Liver (tissue), 3 donors: Measurements from ENCODE around the gene CTAG1A.
"Not testable (repeated sequence)": the region's sequence is repeated elsewhere in the genome, so short reads cannot be mapped to it uniquely, and the experiment has no call there.

ENCODE experiments used
- EGR1 ChIP-seq, 2 donors: IDR thresholded peaks; 2 replicates each; pipeline ENCODE4 v1.6.1; 2016 to 2018; ENCODE audit warnings: antibody characterized with exemption in 2 of 2, low read depth in 2 of 2
- FOXA1 ChIP-seq: IDR thresholded peaks from 2 replicates; pipeline ENCODE4 v1.6.1; 2016; ENCODE audit warnings: antibody characterized with exemption
- FOXA2 ChIP-seq: IDR thresholded peaks from 2 replicates; pipeline ENCODE4 v1.6.1; 2016; ENCODE audit warnings: antibody characterized with exemption
- GABPA ChIP-seq, 2 donors: IDR thresholded peaks in 1 of 2; conservative IDR thresholded peaks in 1 of 2; 2 replicates each; pipeline ENCODE4 v1.6.1; 2016; ENCODE audit warnings: antibody characterized with exemption in 2 of 2, mild to moderate bottlenecking in 1 of 2, moderate library complexity in 1 of 2
- HNF4A ChIP-seq, 2 donors: conservative IDR thresholded peaks; 2 replicates each; pipeline ENCODE4 v1.6.1; 2016; ENCODE audit warnings: antibody characterized with exemption in 2 of 2, mild to moderate bottlenecking in 2 of 2
- JUND ChIP-seq, 2 donors: IDR thresholded peaks; 2 replicates each; pipeline ENCODE4 v1.6.1; 2016; ENCODE audit warnings: antibody characterized with exemption in 2 of 2
- RAD21 ChIP-seq, 2 donors: IDR thresholded peaks; 2 replicates each; pipeline ENCODE4 v1.6.1; 2016; ENCODE audit warnings: antibody characterized with exemption in 2 of 2, mild to moderate bottlenecking in 2 of 2
- REST ChIP-seq: IDR thresholded peaks from 2 replicates; pipeline ENCODE4 v1.6.1; 2016; ENCODE audit warnings: antibody characterized with exemption, mild to moderate bottlenecking
- RXRA ChIP-seq, 2 donors: IDR thresholded peaks; 2 replicates each; pipeline ENCODE4 v1.6.1; 2017 to 2018; ENCODE audit warnings: antibody characterized with exemption in 2 of 2, mild to moderate bottlenecking in 1 of 2
- YY1 ChIP-seq: IDR thresholded peaks from 2 replicates; pipeline ENCODE4 v1.6.1; 2016; ENCODE audit warnings: antibody characterized with exemption, mild to moderate bottlenecking
- TF ChIP-seq, protein P1 (sequence below): fragments of 150-350 bp; IDR thresholded peaks from 2 replicates; pipeline ENCODE4 v1.5.1; 2017; ENCODE audit warnings: improper control_type of control experiment, low read depth, low read length; ENCODE audit not compliant: missing input control
- TF ChIP-seq, protein P2 (sequence below): IDR thresholded peaks from 2 replicates; pipeline ENCODE4 v1.6.1; 2016; ENCODE audit warnings: antibody characterized with exemption
- TF ChIP-seq, protein P3 (sequence below): IDR thresholded peaks from 2 replicates; pipeline ENCODE4 v1.6.1; 2016; ENCODE audit warnings: antibody characterized with exemption
- donor health status: healthy.
- donor health status: healthy.

DNA sequence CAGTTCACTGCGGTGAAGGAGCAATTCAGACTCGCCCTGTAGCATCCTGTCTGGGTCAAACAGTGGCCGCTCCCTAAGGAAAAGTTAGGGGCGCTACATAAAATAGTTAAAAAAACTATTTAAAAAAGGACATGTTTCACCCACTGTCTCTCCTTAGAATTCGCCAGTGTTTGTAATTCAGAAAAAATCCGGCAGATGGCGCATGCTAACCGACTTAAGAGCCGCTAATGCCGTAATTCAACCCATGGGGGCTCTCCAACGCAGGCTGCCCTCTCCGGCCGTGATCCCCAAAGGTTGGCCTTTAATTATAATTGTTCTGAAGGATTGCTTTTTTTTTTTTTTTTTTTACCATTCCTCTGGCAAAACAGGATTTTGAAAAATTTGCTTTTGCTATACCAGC lies 5.5 kb downstream of the CTAG1A start:
- TF ChIP-seq, protein P1, sequence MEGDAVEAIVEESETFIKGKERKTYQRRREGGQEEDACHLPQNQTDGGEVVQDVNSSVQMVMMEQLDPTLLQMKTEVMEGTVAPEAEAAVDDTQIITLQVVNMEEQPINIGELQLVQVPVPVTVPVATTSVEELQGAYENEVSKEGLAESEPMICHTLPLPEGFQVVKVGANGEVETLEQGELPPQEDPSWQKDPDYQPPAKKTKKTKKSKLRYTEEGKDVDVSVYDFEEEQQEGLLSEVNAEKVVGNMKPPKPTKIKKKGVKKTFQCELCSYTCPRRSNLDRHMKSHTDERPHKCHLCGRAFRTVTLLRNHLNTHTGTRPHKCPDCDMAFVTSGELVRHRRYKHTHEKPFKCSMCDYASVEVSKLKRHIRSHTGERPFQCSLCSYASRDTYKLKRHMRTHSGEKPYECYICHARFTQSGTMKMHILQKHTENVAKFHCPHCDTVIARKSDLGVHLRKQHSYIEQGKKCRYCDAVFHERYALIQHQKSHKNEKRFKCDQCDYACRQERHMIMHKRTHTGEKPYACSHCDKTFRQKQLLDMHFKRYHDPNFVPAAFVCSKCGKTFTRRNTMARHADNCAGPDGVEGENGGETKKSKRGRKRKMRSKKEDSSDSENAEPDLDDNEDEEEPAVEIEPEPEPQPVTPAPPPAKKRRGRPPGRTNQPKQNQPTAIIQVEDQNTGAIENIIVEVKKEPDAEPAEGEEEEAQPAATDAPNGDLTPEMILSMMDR, result not testable (repeated sequence)
- TF ChIP-seq REST; JUND (IDR thresholded peaks at IDR 0.05); FOXA1; RAD21 (IDR thresholded peaks at IDR 0.05); EGR1 (IDR thresholded peaks at IDR 0.05; ENCODE audit: low read depth in 2 of 2); RXRA (IDR thresholded peaks at IDR 0.05); YY1; HNF4A (conservative IDR thresholded peaks at IDR 0.05); GABPA (IDR thresholded peaks at IDR 0.05 in 1 of 2, conservative IDR thresholded peaks at IDR 0.05 in 1 of 2); FOXA2: not testable (repeated sequence)
- TF ChIP-seq, protein P2, sequence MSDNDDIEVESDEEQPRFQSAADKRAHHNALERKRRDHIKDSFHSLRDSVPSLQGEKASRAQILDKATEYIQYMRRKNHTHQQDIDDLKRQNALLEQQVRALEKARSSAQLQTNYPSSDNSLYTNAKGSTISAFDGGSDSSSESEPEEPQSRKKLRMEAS, result not testable (repeated sequence)
- TF ChIP-seq, protein P3, sequence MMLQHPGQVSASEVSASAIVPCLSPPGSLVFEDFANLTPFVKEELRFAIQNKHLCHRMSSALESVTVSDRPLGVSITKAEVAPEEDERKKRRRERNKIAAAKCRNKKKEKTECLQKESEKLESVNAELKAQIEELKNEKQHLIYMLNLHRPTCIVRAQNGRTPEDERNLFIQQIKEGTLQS, result not testable (repeated sequence)
